Stimulated activated CD8-positive, alpha-beta memory T cell treated with anti-CD3 and anti-CD28 coated beads, Interleukin-15, amount 100 ng/mL, for 48 hours (primary cell): ENCODE results near the gene SCGB3A1.

Source experiments
- DNase-seq, 2 donors: peaks; one replicate each; pipeline ENCODE4 v3.0.0-alpha.2; 2020; ENCODE audit warnings: low read depth in 2 of 2

Gene SCGB3A1

DNA sequence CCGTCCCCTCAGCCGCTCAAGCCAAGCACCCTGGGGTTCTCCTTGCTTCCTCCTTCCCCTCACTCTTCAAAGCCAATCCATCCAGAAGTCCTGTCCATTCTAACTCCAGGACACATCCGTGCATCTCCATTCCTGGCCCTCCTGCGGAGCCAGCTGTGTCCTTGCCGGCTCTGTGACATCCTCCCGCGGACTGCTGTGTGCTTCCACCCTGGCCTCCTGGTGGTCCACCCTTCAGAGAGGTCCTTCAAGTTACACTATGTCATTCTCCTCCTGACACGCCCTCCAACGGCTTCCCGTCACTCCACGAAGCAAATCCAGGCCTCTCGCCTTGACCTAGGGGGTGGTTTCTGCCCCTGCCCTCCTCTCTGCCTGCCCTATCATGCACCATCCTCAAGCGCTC, 13.0 kb upstream of the SCGB3A1 start:
- no peak for DNase-seq

DNA sequence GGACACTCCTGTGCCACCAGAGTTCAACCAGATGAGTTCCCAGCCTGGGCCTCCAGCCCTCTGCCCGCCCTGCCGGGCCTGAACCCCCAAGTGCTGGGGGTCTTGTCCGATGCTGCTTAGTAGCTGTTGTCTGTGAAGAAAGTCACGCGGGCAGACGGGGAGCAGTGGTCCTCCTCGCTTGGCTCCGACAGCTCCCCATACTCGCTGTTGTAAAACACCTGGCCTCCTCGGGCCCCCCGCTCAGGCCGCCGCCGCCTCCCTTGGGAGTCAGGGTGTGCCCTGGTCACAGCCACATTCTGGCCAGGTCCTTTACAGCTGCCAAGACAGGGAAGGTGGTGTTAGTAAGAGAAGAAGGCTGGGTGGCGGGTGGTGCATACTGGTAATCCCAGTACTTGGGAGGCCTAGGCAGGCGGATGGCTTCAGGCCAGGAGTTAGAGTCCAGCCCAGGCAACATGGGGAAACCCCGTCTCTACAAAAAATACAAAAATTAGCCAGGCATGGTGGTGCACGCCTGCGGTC, 11.8 kb upstream of the SCGB3A1 start:
- DNase-seq: no peak

DNA sequence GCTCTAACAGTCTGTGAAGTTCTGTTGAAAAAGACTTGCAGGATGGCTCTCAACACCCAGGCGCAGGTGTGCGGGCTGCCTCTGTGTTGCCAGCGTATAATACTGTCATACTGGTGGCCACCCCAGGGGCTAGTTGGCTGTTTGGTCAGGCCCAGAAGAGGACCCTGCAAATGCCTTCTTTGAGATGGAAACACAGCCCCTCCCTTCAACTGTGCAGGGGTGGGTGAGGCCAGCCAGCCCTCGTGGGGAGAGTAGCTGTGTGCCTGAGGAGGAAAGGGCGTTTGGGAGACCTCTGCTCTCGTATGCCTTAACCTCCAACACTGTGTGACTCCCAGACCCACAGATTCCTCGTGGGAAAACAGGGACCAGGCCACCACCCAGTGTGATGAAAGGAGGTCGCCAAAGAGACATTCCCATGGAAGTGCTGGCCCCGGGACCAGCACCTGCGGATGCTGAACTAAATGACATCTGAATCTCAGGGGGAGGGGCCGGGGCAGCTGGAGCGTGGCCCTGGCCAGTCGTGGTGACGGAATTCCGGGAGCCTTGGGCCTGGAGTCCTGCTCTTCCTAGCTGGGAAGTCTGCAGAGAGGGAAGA, 11.3 kb upstream of the SCGB3A1 start:
- no peak for DNase-seq

DNA sequence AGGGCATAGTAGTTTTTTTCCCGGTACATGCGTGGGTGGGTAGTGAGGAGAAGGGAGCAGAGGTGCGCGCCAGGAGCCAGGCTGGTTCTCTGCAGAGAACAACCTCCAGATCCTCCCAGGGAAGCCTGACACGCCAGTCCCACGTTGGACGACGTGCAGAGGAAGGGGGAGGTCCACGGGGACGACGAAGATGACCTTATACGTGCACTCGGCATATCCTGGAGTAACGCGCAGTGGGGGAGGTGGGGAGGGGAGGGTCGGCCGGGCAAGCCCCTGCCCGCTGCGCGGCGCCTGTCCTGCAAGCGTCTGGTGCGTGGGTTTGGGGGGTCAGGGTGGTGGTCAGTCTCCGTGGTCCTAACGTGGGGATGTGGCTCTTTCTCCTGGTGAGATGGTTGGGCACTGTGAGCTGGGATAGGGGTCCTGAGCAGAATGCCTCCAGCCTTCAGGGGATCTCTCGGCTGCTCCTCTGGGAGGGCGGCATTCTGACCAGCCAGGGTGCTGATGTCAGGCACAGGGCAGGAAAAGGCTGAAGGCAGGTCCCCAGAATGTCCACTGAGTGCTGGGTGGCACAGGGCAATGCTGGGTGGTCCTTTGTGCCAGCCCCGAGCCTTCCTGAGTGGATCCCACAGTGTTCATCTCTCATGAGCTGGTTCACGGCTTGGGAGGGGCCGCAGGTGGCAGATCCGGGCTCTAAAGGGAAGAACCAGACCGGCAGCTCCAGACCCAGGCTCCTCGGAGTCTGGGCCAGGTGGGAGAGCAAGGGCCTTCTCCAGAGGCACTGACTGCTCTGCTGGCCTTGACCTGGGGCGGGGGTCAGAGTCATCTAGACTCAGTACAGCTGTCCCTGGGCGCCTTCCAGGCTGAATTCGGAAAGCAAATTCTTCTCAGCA, 10.5 kb upstream of the SCGB3A1 start:
- DNase-seq: no peak

DNA sequence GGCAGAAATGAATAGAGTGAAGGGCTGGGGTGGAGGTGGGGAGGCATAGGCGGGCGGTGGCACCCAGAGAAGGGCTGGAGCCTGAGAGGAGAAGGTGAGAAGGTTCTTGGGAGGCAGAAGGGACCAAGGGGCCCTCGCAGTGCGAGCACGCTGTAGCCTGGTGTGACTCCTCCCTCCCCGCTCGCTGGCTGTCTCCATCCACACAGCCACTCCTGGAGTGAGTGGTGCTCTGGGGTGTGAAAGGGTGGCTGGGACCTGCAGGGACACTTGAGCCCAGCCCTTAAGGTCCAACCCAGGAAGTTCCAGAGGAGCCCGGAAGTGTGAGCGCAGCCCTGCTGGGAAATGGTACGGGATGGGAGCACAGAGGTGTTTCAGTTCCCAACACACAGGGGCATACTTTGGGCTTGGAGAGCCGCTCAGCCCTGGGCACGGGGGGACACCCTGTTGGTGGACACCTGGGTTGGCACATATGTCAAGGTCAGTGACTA, 9.3 kb upstream of the SCGB3A1 start:
- no peak for DNase-seq

DNA sequence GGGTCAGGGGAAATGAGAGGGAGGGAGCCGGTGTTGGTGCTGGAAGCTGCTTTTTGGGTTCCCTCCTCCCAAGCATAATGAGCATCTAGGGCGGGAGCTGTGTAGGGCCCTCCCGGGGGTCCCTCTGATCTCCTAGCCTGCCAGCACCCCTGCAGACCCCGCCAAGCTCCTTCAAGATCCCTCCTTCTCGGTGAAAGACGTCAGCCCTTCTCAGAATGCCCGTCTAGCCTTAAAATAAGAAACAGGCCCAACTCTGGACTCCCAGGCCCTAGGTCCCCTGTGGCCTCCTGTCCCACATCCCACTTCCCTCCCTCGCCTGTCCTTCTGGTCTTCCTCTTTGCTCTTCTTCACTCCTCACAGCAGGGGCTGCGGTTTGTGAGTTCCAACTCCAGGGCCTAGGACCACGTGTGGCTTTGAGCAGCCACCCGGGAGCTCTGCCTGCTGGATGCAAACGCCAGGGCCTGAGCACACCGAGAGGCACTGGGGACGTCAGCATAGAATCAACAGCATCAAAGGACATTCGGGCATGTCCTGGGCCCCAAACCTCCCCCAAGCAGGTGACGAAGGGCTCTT, 8.8 kb upstream of the SCGB3A1 start:
- no peak for DNase-seq

DNA sequence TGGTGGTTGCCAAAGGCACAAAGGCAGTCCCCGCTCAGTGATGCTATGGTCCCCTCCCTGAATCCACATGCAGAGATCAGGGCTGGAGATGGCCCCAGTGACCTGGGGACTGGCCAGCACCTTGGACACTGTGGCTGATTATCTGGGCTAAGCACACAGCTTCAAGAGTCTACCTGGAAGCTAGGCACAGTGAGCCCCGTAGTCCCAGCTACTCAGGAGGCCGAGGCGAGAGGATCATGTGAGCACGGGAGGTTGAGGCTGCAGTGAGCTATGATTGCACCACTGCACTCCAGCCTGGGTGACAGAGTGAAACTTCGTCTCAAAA, 8.3 kb upstream of the SCGB3A1 start:
- no peak for DNase-seq

DNA sequence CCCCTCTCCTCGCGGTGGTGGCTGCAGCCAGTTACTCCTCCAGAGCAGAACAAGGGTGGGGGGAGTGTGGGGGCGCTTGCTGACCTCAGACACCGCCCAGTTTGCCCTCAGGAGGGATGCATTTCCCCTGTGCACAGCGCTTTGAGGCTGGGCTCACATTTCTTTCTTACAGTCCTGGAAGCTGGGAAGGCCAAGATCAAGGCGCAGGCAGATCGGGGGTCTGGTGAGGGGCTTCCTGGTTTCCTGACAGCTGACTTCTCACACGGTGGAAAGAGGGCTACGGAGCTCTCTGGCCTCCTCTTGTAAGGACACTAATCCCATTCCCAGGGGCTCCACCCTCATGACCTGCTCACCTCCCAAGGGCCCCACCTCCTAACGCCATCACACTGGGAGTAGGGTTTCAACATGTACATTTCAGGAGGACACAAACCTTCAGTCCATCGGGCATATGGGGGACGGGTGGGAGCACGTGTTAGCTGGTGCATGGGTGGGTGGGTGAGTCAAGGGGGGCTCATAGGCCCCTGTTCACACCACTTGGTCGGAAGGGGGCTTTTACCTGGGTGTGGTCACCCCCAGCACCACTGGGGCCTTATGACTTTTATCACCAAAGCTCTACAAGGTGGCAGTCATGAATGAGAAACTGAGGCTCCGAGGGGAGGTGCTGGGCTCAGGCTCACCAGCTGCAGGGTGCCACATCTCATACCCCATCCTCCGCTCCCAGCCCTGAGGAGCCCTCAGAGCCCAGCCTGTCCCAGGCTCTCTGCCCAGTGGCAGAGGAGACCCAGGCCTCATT, 7.7 kb upstream of the SCGB3A1 start:
- no peak for DNase-seq

DNA sequence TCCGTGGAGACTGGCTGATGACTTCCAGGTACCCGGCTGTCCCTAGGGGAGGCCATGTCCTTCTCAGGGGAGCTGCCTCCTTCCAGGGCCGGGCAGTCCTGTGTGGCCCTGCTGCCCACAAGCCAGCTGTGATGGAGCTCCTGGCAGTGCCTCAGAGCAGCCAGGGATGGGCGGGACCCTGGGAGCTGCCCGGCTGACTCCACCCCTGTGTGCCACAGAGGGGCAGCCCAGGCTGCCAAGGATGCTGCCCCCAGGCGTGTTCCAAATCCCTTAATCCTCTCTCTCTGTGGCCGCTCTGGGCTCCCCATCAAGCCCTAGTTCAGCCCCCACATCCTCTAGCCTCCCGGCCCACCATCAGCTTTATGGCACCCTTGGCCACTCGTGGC, 7.0 kb upstream of the SCGB3A1 start:
- no peak for DNase-seq

DNA sequence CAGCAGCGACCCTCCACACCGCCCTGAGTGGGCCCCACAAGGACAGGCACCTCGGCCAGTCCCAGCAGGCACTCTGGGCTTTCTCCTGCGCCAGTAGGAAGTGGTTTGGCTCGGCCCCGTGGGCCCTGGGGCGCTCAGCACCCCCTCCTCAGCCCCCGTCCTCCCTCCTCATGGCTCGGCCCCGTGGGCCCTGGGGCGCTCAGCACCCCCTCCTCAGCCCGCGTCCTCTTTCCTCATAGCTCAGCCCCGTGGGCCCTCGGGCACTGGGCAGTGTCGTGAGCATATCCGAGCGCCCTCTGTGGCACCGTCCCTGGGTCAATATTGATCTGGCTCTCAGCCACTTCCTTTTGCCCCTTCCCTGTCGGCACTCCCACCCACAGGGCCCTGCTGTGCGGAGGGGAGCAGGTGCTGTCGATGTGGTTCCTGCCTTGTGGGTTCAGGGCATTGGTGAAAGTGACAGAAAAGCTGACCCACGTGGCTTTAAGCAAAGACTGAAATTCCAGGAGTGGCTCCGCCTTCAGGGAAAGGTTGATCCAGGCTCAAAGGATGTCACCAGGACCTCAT, 5.5 kb upstream of the SCGB3A1 start:
- no peak for DNase-seq

DNA sequence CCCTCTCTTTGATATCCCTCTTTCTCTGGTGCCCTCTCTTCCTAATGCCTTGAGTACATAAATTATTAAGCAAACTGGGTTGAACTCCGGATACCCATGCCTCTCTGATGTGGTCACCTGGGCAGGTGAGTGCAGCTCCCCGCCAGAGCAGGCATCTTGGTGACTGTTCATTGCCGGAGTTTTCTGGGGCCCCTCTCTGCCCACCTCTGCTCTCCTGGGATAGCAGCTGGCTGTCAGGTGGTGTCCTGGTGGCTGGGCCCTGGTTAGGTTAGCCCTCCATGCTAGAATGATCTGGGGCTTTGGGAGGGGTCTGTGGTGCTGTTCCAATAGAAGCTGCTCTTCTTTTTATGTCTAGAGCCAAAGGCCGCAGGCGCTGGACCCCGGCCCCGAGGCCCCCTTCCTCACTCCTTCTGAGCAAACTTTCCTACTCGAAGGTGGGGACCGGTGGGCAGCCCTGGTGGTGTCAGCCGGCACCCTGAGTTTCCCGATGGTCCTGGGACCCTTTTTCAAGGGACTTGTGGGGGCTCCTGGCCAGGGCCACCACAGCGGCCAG, 4.9 kb upstream of the SCGB3A1 start:
- DNase-seq: no peak

DNA sequence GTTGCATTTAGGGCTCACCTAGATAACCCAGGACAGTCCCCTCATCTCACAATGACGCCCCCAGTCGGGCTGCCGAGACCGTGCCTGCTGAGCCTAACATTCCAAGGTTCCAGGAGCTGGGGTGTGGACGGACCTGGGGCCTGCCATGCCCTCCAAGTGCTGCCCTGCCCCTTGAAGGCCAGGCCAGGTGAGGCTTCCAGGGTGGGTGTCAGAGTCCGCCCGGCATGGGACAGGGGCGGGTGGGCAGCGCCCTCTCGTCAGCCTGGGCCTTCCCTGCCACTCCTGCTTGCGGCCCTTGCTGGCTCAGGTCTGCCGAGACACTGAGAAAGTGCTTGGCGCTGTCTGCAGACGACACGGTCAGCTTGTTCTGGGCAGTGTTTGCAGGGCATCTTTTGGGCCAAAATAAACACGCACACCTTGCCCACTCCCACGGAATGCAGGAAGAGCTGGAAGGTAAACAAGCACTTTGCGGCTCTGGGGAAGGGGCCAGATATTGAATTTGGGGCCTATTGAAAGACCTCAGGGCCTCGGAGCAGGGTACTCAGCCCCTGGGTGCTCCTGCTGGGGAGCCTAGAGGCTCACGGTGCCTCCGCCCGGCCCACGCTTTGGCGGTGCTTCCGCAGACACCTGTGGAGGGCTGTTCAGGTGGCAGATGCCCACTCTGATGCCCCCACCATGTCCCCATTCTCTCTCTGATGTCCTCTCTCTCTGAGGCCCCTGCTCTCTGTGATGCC, 4.2 kb upstream of the SCGB3A1 start:
- no peak for DNase-seq

DNA sequence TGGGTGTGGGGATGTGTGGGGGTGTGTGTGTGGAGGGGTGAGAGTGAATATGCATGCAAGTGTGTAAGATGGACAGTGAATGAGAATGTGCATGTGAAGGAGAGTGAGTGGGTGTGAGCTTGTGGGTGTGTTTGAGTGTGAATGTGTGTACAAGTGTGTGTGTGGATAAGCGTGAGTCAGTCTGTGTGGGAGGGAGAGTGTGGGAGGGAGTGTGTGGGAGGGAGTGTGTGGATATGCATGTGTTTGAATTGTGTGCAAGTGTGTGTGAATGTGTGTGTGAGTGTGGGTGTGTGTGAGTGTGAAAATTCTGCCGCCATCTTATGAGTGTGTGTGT, 3.7 kb upstream of the SCGB3A1 start:
- no peak for DNase-seq

DNA sequence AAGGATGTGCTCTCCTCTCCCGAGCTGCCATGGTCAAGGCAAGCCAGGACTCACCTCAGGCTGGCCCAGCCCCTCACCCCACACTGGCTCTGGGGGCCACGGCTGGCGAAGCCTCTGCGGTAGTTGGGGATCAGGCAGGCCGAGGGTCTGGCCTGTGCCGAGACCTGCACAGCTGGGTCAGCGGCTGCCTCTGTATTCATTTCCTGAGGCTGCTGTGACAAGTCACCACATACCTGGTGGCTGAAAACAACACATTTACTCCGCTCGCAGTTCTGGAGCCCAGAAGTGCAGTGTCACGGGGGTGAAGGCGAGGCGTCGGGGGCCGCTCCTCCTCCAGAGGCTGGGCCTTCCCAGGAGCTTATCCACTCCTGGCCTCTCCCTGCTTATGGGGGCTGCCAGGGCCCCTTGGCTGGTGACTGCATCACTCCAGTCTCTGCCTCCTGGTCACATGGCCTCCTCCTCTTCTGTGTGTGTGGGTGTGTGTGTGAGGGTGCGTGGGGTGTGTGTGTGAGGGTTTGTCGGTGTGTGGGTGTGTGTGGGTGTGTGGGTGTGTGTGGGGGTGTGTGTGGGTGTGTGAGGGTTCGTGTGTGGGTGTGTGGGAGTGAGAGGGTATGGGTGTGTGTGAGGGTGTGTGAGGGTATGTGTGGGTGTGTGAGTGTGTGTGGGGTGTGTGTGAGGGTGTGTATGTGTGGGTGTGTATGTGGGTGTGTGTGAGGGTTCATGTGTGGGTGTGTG, 3.2 kb upstream of the SCGB3A1 start:
- DNase-seq: no peak

DNA sequence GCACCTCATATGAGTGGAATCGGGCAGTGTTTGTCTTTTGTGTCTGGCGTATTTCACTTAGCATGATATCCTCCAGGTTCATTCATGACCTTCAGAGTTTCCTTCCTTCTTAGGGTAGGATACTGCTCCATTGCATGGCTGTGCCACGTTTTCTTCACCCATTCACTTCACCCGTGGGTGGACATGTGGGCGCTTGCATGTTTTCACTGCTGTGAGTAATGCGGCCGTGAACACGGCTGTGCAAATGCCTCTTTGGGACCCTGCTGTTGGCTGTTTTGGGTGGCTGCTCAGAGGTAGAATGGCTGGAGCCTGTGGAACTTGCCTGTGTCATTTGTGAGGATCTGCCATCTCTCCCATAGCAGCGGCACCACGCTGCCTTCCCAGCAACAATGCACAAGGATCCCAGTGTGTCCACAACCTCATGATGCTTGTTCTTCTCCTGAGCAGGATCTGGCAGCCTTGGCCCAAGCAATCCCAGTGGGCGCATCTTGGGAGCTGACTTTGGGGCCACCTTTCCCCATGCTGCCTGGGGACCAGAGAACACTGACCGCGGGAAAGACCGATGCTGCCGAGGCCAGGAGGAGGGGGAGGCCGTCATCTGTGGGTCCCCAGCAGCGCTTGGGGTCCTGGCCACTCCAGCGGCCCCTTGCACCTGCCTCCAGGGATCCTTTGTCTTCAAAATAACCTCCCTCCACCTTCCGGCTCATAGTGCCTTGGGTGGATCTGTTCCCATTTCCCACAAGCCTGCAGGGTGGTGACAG, 2.3 kb upstream of the SCGB3A1 start:
- no peak for DNase-seq

DNA sequence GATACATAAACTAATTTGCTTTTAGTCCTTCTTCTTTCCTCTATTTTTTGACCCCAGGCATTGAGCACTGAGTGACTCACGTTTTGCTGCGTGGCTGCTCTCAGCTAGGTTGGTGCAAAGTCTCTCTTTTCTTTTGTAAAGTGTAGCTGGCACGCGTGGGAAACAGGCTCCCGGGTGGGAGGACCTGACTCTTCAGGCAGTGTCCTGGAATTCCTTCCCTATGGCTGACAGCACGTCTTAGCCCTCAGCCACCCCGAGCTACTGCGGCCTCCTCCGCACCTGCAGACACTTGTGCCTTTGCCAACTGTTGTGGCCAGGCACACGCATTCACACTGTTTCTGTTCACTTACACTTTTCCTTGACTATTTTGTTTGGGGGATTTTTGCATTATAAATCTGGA, 877 bp upstream of the SCGB3A1 start:
- DNase-seq: no peak

DNA sequence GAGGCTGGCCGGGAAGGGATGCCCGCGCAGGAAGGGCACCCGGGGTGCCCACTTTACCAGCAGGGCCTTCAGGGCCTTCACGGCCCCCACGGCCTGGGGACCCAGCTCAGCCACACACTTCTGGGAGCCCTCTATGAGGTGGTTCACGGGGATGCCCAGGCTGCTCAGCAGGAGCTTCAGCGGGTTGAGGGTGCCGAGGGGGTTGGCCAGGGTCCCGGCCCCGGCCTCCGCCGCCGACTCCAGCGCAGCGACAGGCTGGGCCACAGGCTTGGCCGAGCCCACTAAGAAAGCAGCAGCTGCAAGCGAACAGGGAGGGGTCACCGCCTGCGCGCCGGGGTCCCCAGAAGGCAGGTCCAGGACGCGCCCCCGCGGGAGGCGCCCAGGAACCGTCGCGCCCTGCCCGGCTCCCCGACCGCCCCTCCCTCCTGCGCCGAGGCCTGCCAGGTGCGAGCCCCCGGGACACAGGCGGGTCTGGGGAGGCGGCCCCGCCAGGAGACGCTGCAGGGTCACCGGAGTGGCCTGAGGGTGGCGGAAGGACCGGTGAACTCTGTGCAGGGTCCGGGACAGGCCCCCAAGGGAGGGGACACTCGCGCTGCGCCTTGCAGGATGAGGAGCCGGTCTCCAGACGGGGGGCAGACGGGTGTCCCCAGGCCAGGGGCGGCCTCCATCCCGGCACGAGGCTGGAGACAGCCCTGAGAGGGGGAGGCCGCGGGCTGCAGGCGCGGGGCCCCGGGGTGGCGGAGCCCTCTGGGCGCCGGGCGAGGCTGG, 572 bp downstream of the SCGB3A1 start:
- DNase-seq: no peak

DNA sequence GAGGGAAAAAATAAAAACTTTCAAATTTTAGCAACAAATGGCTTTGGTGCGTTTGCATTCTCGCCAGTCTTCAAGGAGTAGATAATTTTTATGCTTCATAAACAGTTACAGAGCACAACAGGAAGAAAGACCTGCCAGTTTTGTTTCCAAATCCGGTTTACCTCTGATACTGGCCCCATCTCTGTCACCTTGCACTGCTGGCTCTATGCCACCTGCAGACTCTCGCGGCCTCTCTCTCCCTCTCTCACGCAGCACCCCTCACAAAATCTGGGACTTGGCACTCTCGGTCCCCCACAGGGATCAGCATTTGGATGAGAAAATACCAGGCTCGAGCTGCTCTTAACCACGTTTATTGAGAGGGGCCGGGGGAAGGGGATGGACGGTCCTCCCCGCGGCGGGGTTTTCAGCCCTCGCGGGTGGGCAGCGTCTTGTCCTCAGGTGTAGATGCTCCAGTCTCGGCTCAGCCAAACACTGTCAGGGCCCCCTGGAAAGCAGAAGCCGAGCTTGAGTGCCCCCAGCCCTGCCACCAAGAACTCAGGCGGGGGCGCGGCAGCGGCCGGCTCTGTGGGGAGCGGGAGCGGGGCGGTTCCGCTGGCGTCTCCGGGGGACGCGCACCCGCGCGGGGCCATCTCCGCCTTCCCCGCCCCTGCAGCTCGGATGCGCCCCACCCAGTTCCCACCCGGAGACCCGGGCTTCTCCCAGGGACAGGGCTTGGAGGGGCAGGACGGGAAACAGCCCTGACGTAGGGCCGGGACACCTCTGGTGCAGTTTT, 1.3 kb downstream of the SCGB3A1 start:
- no peak for DNase-seq
